Glomerular endothelial cell (primary cell): ENCODE measurements around the gene PRKRIP1. TPM values are rescaled to one million over a fixed set of nuclear protein-coding genes. Genes with fewer than 3 reads are reported as not detected.
"Not testable (repeated sequence)": the region's sequence is repeated elsewhere in the genome, so short reads cannot be mapped to it uniquely, and the experiment has no call there.

Source experiments
- DNase-seq: peaks from one replicate; pipeline ENCODE4 v3.0.0-alpha.2; 2011; ENCODE audit warnings: low read depth, low spot score; ENCODE audit errors: extremely low read depth
- total RNA-seq: library from RNA; depleted of rRNA; stranded (reverse); fragments of >200 nt; gene quantifications from 2 replicates; pipeline ENCODE4 v1.2.3, GENCODE V29; 2015

Gene PRKRIP1
- total RNA-seq, 1 donor from 2014 or later, result 28.1 TPM

- no peak for DNase-seq
These were observed 59.4 kb downstream of the PRKRIP1 start for GRCh38 chr7:102455596-102455995.

DNA sequence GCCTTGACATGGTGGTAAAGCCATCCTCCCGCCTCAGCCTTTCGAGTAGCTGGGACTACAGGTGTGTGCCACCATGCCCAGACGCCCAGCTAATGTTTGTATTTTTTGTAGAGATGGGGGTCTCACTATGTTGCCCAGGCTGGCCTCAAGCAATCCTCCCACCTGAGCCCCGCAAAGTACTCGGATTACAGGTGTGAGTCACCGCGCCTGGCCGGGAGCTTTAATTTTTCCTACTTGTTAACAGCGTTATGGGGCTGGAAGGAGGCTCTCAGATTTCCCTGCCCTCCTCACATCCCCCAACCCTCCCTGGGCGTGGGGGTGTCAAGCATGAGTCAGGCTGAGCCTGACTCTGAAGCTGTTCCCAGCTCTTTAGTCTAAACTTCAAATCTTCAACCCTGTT lies 60.2 kb downstream of the PRKRIP1 start:
- DNase-seq, result no peak

DNA sequence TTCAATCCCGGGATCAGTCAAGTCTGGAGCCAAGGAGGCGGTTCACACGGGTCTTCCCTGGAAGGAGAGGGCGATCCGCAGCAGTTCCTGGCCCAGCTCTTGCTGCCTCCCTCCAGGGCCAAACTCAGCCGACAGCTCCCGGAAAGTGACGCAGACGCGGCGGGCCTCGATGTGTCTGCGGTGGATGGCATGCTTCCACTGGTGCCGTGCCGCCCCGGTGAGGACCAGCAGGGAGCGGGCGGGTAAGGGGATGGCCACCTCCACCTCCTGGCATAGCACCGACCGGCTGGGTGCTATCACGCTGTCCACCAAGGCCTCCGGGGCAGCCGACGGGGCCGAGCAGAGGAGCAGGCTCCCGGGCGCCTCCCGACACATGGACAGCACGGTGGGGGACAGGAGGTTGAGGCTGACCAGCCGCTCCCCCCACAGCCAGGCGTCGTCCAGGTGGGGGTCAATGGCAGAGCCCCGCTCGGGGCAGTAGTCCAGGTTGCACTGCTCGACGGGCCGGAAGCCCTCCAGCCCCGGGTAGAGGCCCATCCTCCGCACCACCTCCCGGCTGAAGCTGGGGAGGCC lies 61.3 kb downstream of the PRKRIP1 start:
- DNase-seq, result no peak

GRCh38 chr7:102459221-102459844 lies 63.2 kb downstream of the PRKRIP1 start:
- DNase-seq, result no peak

- no peak for DNase-seq
These were observed 64.3 kb downstream of the PRKRIP1 start for GRCh38 chr7:102460467-102460866.

- DNase-seq, result no peak
These were observed 67.8 kb downstream of the PRKRIP1 start for GRCh38 chr7:102463841-102464576.

DNA sequence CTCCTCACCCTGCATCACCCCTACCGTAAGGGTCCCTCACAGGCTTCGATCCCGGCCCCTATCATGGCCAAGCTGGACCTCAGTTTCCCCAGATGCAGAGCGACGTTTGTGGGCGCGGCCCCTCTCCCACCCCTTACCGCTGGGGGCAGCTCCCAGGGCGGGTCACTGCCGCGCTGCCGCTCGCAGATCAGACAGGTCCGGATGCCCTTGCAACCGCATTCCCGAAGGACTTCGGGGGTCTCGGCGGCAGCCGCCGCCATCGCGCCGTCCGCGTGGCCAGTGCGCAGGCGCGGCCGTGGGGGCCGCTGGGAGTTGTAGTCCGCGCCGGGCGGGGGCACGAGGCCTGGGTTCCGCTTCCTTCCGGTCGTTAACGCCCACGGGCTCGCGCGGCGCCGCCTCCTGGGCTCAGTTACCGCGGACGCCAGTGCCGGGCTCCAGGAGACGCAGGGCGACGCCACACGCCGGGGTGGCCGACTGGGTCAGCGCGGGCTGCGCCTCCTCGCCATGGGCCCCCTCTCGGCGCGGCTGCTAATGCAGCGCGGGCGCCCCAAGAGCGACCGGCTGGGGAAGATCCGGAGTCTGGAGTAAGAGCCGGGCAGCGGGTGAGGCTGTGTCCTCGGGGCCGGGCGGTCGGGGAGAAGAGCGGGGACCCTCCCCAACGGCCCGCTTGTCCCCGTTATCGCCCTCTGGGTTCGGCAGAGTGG lies 68.6 kb downstream of the PRKRIP1 start, which contains the start of the genes ALKBH4 and LRWD1:
Gene ALKBH4, minus strand, starts transcription at position 287 of the 704 bp plus-strand sequence. Its CDS starts 27 bp downstream, at position 260.
Gene LRWD1, plus strand, starts transcription at position 408 of the 704 bp plus-strand sequence. Its CDS starts 97 bp downstream, at position 505.
- DNase-seq, result no peak

DNA sequence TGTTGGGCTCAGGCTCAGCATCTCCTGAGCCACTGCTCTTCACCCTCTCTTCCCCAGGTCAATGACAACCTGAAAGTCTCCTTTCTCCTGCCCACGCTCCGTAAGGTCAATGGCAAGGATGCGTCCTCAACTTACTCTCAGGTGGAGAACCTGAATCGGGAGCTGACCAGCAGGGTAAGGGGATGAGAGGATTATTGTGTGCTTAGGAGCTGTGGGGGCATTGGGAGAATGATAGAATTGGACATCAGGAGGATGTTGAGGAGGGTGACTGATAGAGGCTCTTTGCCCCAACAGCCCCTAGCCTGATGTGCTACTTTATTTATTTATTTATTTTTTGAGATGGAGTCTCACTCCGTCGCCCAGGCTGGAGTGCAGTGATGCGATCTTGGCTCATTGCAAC lies 69.9 kb downstream of the PRKRIP1 start:
- DNase-seq, result no peak

DNA sequence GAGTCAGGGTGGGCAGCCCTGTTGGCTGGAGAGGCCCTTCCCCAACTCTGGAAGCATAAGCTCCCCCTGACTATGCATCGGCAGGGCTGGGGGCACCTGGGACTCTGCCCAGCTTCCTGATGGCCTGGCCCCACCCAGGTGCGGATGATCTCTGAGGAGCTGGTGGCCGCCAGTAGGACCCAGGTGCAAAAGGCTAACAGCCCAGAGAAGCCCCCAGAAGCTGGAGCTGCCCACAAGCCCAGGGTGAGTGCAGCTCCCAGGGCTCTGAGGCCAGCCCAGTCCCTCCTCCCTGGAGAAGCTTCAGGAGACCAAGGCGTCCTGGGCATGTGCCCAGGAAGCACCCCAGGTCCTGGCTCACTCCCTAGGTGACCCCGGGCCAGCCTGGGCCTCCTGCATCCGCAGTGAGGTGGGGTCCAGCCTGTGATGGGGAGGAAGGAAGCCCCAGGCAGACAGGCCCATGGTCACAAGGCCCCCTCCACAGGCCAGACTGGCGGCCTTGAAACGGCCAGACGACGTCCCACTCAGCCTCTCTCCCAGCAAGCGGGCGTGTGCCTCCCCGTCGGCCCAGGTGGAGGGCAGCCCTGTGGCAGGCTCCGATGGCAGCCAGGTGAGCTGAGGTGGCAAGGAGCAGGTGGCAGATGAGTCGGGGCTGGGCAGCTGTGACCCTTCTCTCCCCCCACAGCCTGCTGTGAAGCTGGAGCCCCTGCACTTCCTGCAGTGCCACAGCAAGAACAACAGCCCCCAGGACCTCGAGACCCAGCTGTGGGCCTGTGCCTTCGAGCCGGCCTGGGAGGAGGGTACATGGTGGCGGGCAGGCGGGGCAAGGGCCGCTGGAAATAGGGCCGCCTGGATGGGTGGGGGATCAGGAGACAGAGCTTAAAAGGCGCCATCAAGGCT lies 71.7 kb downstream of the PRKRIP1 start:
- no peak for DNase-seq

GRCh38 chr7:102468478-102469350 lies 72.6 kb downstream of the PRKRIP1 start:
- DNase-seq, result no peak

GRCh38 chr7:102469351-102469971 lies 73.3 kb downstream of the PRKRIP1 start:
- DNase-seq, result no peak

GRCh38 chr7:102469972-102470825 lies 74.0 kb downstream of the PRKRIP1 start:
- no peak for DNase-seq

GRCh38 chr7:102471791-102472125 lies 75.6 kb downstream of the PRKRIP1 start:
- no peak for DNase-seq

- DNase-seq, result no peak
These were observed 76.2 kb downstream of the PRKRIP1 start for GRCh38 chr7:102472126-102473041.

DNA sequence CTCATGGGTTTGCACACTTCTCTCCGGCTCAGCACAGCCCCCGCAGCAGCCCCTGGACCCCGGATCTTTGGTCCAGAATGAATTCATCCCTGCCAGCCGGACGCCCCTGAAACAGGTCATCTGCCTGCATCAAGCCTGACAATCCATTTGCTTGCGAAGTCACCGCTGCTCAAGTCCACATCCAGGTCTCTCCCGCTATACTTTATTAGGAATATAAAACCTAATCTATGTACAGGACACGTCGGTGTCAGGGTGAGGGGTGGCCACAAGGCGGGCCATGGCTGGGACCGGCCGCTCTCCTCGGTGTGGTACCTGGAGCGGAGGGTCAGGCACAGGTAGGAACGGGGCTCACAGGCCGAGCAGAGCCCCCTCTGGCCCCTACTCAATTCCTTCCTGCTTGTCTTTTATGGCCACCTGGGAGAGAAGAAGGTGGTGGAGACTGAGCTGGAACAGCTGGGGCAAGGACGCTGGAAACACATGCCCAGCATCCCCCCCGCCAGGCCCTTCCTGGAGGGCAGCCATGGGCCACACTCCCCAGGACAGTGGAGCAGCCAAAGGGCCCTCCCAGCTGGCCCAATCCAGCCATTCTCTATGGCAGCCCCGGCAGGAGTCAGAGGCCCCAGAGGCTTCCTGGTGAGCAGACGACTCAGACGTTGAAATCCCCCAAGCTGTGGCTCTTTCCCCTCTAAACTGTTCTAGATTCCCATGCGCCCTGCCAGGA lies 77.3 kb downstream of the PRKRIP1 start:
- DNase-seq, result no peak

- not testable (repeated sequence) for DNase-seq
These were observed 78.0 kb downstream of the PRKRIP1 start for GRCh38 chr7:102474116-102474515.
